Subcutaneous adipose tissue (tissue), 4 donors: ENCODE results near the gene MAML3. TPM values are rescaled to one million over a fixed set of nuclear protein-coding genes. Genes with fewer than 3 reads are reported as not detected.

Experiments used
- CTCF ChIP-seq: fragments of 450-650 bp; IDR thresholded peaks from one replicate; pipeline ENCODE4 v1.5.1; 2016; ENCODE audit warnings: low read depth, mild to moderate bottlenecking, control low read depth, antibody characterized with exemption, moderate library complexity
- total RNA-seq, 4 donors: library from RNA; depleted of rRNA; stranded (reverse); fragments of >200 nt; gene quantifications; one replicate each; pipeline ENCODE4 v1.1.0, GENCODE V29; 2016

The MAML3 gene
- total RNA-seq, 4 donors from 2014 or later: 3.5 to 11.1 (median 9.1) TPM

- TF ChIP-seq CTCF: no peak
These were observed 432.2 kb downstream of the MAML3 start for GRCh38 chr4:139721789-139722188.

DNA sequence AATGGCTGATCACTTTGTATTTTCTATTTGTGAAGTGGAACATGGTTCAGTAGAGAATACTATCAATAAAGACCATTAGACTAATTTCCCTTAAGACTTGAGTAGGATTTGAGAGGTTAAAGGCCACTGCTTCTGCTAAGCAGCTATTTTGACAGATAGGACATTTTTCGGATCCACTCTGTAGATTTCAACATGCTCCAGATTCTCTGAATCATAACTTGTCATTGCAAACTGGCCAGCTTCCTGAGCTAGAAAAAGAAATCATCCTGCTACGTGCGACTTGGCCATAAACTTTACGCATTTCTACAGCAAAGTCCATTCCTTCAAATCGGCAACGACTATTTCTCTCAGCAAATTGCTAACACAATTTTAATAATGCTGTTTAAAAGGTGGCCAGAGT lies 433.2 kb downstream of the MAML3 start:
- no peak for TF ChIP-seq CTCF

GRCh38 chr4:139719381-139720101 lies 434.4 kb downstream of the MAML3 start:
- TF ChIP-seq CTCF: no peak

- no peak for TF ChIP-seq CTCF
These were observed 435.2 kb downstream of the MAML3 start for GRCh38 chr4:139718833-139719232.

DNA sequence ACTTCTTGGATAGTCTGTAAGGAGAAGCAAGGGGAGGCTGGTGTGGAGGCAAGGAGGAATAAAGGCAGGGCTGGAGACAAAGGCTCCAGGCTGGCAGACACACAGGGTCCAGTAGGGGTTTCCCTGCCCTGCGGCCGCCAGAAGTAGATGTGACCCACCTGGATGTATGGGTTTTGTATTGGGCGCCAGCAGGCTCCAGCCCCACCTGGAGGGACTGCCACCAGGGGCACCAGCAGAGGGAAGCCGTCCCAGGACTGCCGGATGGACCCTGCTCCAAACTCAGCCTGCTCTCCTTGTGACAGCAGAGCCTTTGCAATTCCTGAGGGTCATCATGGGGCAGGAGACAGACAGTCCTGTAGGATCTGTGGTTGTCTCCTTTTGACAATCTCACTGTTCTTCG lies 435.6 kb downstream of the MAML3 start:
- no peak for TF ChIP-seq CTCF

DNA sequence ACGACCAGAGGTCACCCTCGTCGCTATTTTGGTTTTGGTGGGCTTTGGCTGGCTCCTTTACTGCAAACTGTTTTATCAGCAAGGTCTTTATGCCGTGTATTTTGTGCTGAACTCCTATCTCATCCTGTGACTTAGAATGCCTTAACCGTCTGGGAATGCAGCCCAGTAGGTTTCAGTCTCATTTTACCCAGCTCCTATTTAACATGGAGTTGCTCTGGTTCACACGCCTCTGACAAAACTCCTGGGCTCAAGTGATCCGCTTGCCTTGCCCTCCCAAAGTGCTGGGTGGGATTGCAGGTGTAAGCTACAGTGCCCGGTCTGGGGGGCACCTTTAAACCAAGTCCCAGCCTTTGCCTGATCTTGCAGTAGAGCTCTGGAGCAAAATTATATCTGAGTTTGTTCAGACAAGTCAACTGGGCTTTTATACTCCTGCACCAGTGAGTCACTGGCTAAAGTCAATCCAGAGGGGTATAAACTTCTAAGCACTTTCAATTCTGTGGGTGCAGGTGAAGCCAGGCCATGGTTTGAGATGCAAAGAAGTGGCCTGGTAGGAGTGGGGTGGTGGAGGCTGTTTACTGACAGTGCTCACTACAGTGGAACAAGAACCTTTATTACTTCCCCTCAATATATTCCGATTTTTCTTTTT lies 438.1 kb downstream of the MAML3 start:
- TF ChIP-seq CTCF: no peak

GRCh38 chr4:139712882-139713281 lies 441.1 kb downstream of the MAML3 start:
- no peak for TF ChIP-seq CTCF
